NCI-H2107 treated with DMSO at 0.1 percent for 48 hours (cell line): ENCODE results near the gene DDHD1.
A peak's percentile ranks its signal among the peaks of the same experiment; 100 is the strongest.
"Not testable (repeated sequence)": the region's sequence is repeated elsewhere in the genome, so short reads cannot be mapped to it uniquely, and the experiment has no call there.

ENCODE experiments used
- DNase-seq: peaks from one replicate; lab custom pipeline; 2025; ENCODE audit not compliant: unreplicated experiment; lab: John Stamatoyannopoulos, UW

DDHD1 gene

DNA sequence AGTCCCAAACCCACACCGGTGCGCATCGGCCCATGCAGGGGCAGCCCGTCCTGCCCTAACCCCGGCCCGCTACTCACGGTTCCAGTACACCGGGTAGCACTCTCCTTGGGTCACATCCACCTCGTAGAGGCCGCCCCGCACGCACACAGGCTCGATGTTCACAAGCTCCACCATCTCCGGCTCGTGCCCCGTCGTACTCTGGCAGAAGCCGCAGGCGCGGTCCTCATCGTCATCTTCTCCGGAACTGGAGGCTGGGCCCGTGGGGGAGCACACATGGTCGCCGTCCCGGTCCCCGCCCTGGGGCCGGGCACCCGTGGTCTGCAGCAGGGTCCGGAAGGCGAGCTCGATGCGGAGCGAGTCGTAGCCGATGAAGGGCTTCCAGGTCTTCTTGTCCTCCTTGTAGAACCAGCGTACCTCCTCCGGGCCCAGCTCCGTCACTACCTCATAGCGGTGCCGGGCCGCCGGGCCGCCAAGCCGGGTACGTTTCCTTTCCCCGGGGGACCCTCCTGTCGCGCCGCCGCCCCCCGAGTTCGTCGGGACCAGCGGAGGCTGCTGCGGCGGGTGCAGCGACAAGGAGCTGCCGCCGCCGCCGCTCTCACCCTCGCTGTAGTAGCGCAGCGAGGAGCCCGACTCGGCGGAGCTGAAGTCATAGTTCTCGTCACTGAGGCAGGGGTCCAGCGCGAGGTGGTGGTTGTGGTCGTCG is 788 bp downstream of the DDHD1 start:
- DNase-seq: peak; percentile 76

DNA sequence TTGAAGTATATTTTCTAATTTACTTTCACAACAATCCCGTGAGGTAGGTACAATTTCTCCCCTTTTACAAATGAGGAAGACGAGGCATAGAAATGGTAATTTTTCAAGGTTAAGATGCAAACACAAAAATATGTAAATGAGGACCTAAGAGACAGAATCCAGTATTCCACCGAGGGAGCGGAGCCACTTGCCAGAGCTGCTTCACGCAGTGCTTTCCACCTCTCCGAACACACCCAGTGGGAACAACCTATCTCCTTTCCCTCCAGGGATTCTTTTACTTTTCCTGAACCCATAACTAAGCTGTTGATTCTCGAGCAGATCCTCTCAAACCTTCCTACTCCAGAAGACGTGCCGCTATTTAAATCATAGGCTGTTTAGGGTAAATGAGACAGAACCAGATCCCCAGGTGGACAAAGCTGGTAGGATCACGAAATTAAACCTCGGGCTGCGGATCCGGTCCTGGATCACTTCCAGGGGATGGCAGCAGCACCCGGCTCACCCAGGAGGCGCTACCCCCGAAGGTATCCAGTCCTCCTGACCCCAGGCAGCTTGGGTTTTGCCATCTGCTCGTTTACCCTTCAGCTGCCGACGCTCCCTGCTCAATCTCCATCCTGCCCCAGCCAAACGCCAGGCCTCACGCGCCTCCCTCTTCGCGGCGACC is 1.5 kb downstream of the DDHD1 start:
- DNase-seq: peak; percentile 82

DNA sequence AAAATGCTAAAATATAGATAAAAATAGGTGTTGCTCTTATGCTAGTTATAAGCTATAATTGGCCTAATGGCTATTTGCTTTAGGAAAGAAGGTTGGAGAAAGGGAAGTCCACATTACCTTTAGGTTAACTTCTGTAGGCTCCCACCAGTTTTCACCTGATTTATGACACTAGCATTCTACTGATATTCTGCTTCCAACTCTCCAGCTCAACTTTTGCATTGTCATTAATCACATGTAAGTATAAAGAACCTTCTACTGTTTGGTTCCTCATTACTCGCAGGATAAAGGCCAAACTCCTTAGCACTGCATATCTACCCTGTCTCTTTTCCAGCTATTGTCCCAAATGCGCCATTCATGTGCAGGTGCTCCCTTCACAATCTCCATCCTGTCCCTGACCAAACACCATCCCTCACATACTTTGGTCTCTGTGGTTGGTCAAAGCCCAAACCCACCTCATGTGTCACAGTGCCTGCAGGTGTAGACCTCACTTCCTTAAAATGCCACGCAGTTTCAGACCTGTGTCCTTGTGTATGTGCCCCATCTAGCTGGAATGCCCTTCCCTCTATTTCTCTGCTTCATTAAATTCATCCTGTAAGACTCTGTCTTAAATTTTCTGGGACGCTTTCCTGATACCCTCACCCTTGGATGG is 3.3 kb downstream of the DDHD1 start:
- no peak for DNase-seq

DNA sequence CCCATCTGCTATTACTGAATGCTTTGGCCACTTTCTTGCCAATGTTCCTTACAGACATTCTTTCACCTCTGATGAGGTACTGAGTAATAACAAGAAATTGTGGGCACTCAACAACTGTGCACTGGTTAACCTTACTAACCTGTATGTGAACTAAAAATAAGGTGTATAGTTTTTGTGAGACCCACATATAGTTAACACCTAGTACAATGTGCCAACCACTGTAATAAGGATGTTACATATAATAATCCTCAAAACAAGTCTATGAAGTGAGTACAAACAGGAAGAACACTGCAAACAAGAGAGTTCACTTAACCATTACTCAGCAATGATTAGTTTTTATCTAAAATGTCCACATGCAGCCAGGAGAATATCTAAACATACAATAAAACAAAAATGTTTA is 4.5 kb downstream of the DDHD1 start:
- no peak for DNase-seq

DNA sequence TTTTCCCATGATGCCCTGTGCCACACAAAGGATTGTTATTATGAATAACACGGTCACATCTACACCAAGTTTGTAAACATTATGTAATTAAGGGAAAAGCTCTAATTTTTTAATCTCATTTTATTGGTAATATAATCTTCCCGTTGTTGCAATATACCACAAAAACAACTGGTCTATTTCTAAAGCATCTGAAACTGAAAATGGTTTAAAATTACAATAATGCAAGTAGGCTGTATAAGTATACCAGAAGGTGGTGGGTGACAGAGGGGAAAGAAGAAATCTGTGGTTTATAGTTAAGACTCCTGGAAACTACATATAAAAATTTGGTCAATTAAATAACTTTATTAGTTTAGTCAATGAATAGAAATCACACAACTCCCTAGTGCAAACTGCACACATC is 5.2 kb downstream of the DDHD1 start:
- no peak for DNase-seq

DNA sequence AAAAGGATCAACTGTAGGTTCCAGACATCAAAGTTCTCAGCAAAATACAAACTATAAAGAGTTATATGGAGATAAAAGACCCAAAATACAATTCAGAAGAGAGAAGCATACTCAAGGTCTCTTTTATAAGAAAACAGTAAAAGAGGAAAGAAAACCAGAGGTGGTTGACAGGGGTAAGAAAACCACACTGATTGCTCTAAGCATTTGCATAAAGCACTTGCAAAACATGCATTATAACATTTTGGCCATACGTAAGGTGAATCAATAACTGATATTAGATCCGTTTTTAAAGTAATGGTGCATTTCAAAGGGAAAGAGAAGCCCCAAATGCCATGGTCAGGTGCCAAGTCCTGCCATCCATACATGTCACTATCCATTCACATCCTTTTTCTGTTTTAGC is 5.9 kb downstream of the DDHD1 start:
- DNase-seq: no peak

DNA sequence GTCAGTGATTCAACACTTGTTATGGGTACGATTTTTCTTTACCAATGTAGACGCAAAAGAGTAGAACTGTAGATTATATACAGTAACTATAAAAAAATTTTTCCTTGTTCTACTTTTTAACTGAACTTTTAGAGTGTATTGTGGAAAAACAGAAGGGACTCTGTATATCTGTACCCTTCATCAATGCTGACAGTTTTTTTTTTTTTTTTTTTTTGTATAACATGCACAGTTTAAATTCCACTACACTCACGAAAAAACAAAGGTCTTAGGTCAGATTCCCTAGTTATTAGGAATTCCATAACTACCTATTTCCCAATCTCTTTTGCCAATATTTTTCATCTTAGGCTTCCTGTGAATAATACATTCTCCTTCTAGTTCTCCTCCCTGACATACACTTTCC is 6.4 kb downstream of the DDHD1 start:
- DNase-seq: no peak

DNA sequence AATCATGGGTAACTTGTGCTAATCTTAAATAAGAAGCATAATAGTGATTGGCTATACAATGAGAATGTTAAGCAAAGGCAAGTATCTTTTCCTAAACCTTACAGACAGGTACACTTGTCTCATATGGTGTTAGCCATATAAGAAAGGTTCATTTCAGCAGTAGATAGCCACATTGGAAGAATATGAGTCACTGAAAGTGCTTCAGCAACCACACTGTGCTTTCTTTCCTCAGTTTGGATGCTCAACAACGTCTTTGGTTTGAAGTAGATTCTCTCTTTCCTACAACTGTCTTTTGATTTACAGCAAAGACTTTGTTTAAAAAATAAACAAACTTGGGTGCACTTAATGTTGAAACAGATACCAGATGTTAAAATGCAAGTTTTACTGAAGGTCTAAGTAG is 8.9 kb downstream of the DDHD1 start:
- no peak for DNase-seq

DNA sequence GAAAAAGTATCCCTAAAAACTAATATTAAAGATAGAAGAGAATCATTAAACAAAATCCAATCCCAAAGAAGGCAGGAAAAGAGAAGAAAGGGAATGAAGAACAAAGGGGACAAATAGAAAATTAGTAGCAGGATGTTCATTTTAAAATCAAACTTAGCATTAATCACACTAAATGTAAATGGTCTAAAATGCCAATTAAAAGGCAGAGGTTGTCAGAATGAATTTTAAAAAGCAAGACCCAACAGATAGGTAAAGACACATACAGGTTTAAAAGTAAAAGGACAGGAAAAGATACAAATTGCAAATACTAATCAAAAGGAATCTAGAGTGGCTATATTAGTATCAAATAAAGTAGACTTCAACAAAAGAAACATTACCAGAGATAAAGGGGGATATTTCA is 12.5 kb downstream of the DDHD1 start:
- no peak for DNase-seq

DNA sequence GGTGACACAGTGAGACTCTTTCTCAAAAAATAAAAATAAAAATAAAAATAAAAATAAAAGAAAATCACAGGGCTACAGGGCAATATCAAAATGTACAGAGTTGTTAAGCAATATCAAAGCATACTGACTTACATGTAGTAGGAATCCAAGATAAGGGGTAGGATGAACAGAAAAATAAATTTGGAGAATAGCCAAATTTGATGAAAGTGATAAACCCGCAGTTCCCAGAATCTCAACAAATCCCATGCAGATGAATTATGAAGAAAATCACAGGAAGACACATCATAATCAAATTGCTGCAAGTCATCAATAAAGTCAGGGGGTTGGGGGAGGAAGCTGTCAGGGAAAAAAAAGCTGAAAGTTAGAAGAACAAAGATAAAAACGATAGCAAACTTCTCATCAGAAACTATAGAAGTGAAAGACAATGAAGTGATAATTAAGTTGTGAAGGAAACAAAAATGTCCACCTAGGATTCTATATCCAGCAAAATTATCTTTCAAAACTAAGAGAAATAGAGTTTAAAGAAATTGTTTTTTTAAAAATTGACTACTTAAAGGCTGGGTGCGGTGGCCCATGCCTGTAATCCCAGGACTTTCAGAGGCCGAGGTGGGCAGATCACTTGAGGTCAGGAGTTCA is 15.4 kb downstream of the DDHD1 start:
- DNase-seq: no peak

DNA sequence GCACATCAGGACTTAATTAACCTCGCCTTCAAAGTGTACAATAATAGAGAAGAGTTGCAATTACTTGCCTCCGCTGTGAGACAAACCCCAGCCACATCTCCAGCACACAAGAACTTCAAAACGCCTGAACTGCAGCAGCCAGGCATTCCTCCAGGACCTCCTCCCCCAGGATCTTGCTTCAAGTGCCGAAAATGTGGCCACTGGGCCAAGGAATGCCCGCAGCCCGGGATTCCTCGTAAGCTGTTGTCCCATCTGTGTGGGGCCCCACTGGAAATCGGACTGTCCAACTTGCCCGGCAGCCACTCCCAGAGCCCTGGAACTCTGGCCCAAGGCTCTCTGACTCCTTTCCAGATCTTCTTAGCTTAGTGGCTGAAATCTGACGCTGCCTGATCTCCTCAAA is 22.6 kb downstream of the DDHD1 start:
- not testable (repeated sequence) for DNase-seq

DNA sequence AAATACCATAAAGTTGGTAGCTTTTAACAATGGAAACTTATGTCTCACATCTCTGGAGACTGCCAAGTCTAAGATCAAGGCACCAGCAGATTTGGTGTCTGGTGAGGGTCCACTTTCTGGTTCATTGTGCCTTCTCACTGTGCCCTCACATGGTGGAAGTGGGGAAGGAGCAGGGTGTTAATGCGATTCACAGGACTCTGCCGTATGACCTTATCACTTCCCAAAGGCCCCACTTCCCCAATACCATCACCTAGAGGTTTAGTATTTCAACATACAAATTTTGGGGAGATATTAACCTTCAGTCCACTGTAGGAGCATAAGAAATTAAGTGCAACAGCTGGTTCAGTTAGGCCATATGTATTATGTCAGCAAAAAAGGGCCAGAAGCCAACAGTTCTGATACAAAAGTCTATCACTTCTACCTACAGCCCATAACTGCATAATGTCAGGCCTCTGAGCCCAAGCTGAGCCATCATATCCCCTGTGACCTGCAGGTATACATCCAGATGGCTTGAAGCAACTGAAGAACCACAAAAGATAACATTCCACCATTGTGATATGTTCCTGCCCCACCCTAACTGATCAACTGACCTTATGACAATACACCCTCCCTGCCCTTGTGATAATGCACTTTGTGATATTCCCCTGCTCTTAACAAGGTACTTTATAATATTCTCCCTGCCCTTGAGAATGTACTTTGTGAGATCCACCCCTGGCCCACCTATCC is 24.7 kb downstream of the DDHD1 start:
- DNase-seq: no peak

DNA sequence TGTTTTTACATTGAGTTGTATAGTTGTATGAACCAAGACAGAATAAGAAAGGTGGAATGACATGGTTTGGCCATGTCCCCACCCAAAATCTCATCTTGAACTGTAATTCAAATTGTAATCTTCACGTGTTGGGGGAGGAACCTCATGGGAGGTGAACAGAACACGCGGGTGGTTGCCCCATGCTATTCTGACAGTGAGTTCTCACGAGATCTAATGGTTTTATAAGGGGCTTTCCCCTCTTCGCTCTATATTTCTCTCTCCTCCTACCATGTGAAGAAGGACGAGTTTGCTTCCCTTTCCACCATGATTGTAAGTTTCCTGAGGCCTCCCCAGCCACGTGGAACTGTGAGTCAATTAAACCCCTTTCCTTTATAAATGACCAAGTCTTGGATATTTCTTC is 25.3 kb downstream of the DDHD1 start:
- DNase-seq: no peak

DNA sequence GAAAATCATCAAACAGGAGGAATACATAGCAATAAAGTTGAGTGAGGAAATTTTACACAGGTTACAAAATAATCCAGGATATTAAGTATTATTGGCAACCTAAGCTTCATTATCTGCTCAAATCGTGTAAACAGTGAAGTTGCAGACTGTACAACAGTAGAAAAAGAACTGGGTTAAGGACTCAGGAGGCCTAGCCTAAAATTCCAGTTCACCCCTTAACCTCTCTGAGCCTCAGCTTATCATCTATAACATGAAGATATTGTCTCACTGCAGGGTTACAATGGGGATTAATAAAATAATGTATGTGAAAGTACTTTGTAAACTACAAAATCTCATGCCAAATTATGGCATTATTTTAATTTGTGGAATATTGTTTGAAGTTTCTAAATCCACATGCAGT is 26.0 kb downstream of the DDHD1 start:
- no peak for DNase-seq

DNA sequence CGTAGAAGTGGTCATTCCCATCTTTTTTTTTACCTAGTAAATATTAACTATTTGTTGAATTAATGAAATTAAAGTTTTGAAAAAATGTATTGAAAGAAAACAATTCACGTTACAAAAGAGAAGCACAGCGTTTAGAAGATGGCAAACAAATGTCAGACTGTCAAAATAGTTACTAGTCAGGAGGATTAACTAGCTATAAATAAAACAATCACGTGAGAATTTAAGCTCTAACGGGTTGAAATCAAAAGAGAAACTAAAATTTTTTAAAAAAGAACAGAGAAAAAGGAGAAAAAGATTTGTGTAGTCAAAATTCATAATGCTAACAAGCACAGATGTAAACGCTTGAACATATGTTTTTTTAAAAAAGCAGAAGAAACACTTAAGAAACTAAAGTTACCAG is 26.4 kb downstream of the DDHD1 start:
- DNase-seq: no peak

DNA sequence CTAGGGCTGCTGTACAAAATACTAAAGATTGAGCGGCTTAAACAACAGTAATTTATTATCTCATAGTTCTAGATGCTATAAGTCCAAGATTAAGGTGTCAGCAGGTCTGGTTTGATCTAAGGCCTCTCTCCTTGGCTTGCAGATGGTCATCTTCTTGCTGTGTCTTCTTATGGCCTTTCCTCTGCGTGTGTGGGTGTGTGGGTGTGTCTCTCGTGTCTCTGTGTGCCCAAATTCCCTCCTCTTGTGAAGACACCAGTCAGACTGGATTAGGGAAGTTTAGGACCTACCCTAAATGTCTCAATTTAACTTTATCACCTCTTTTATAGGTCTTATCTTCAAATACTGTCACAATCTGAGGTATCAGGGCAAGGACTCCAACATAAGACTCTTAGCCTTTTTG is 28.3 kb downstream of the DDHD1 start:
- DNase-seq: no peak

DNA sequence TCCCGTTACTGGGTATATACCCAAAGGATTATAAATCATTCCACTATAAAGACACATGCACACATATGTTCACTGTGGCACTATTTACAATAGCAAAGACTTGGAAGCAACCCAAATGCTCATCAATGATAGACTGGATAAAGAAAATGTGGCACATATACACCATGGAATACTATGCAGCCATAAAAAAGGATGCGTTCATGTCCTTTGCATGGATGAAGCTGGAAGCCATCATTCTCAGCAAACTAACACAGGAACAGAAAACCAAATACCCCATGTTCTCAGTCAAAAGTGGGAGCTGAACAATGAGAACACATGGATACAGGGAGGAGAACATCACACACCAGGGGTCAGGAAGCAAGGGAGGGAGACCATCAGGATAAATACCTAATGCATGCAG is 31.7 kb downstream of the DDHD1 start:
- DNase-seq: not testable (repeated sequence)

DNA sequence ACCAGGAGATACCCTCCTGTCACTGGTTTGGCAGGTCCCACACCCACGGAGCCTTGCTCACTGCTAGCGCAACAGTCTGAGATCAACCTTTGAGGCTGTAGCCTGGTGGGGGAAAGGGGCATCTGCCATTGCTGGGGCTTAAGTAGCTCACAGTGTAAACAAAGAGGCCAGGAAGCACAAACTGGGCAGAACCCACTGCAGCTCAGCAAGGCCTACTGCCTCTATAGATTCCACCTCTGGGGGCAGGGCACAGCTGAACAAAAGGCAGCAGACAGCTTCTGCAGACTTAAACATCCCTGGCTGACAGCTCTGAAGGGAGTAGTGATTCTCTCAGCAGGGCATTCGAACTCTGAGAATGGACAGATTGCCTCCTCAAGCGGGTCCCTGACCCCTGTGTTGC is 35.6 kb downstream of the DDHD1 start:
- not testable (repeated sequence) for DNase-seq

DNA sequence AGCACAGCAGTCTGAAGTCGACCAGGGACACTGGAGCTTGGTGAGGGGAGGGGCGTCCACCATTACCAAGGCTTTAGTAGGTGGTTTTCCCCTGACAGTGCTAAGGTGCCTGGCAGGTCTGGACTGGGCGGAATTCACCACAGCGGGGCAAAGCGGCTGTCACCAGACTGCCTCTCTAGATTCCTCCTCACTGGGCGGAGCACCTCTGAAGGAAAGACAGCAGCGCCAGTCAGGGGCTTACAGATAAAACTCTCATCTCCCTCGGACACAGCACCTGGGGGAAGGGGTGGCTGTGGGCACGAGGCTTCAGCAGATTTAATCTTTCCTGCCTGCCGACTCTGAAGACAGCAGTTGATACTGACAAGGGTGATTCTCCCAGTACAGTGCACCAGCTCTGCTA is 39.1 kb downstream of the DDHD1 start:
- no peak for DNase-seq

DNA sequence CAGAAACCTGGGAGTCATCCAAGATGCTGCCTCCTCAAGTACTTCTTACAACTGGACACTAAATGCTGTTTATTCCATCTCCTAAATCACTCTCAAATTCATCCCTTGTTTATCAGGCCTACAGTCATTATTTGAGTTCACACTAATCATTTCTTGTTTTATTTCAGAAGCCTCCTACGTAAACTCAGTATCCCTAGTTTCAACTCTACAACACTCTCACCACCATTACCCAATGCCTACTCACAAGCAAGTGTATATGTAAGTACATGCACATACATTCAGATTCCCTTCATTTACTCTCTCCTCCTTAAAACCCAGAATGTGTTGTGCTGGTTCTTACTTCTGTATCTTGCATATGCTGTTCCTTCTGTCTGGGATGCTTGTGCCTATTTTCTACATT is 43.0 kb downstream of the DDHD1 start:
- DNase-seq: no peak
